Endothelial cell of umbilical vein (primary cell): ENCODE measurements around the gene GXYLT2. TPM values are rescaled to one million over a fixed set of nuclear protein-coding genes. Genes with fewer than 3 reads are reported as not detected.
A peak's percentile ranks its signal among the peaks of the same experiment; 100 is the strongest.

ENCODE experiments used
- BruUV-seq: library from RNA; stranded (reverse); fragments of 400-500 nt; replicated peaks from 2 replicates; lab custom pipeline; 2021; lab: Mats Ljungman, UMichigan
- CTCF ChIA-PET: fragments of 300-600, 350-600 bp; sonication (Branson Sonifier 250); formaldehyde crosslinking; loops from one replicate; lab custom pipeline; 2021; ENCODE audit warnings: antibody characterized with exemption, inconsistent platforms; lab: Charles Lee
- POLR2A ChIA-PET: fragments of 300-600, 350-600 bp; sonication (Branson Sonifier 250); formaldehyde crosslinking; loops from one replicate; lab custom pipeline; 2021; ENCODE audit warnings: antibody characterized with exemption, inconsistent platforms; lab: Charles Lee
- DNase-seq: peaks from one replicate; pipeline ENCODE4 v3.0.0-alpha.2; 2011; ENCODE audit warnings: low read depth, low spot score
- FAIRE-seq: peaks from 2 replicates; lab custom pipeline; 2011; peaks lifted over from hg19 to GRCh38; lab: Jason Lieb, UNC
- H2AFZ ChIP-seq: 2 replicates; pipeline ENCODE4 v1.6.0; 2012; ENCODE audit warnings: low read depth, low read length, control low read depth, inconsistent platforms
- H3K27ac ChIP-seq: 2 replicates; pipeline ENCODE4 v1.5.1; 2011; ENCODE audit warnings: low read depth, mild to moderate bottlenecking, control low read depth, low read length, moderate library complexity; ENCODE audit not compliant: insufficient read depth
- H3K27me3 ChIP-seq, 2 experiments: 2 replicates each; pipeline versions ENCODE4 v1.6.0 to v1.6.1; 2011; ENCODE audit warnings: low read length in 2 of 2, mixed read lengths in 1 of 2; ENCODE audit not compliant: control insufficient read depth in 2 of 2, insufficient read depth in 2 of 2
- H3K36me3 ChIP-seq, 2 experiments: 2 replicates in 1 of 2; 3 replicates in 1 of 2; pipeline ENCODE4 v1.5.1; 2011; ENCODE audit warnings: low read length in 2 of 2, mild to moderate bottlenecking in 1 of 2, moderate library complexity in 1 of 2; ENCODE audit not compliant: control insufficient read depth in 2 of 2, insufficient read depth in 2 of 2; ENCODE audit errors: extremely low read depth in 1 of 2
- H3K4me1 ChIP-seq: 3 replicates; pipeline ENCODE4 v1.5.1; 2011; ENCODE audit warnings: mild to moderate bottlenecking, low read length; ENCODE audit not compliant: control insufficient read depth, insufficient read depth; ENCODE audit errors: extremely low read depth
- H3K4me2 ChIP-seq: 2 replicates; pipeline ENCODE4 v1.6.1; 2011; ENCODE audit warnings: low read length, control low read depth, mixed read lengths; ENCODE audit not compliant: insufficient read depth
- H3K4me3 ChIP-seq, 3 experiments: fragments of 200-600 bp in 1 of 3; sonication (generic), shearing (Covaris generic) in 1 of 3; replicated peaks in 1 of 3; 2 replicates each; pipeline ENCODE4 v1.5.1; 2011 to 2016; ENCODE audit warnings: control low read depth in 3 of 3, low read length in 3 of 3, mild to moderate bottlenecking in 2 of 3, inconsistent platforms in 1 of 3, low read depth in 1 of 3, moderate library complexity in 1 of 3; ENCODE audit not compliant: insufficient read depth in 1 of 3
- H3K79me2 ChIP-seq: 2 replicates; pipeline ENCODE4 v1.6.0; 2012; ENCODE audit warnings: low read length, inconsistent platforms; ENCODE audit not compliant: control insufficient read depth, insufficient read depth
- H3K9ac ChIP-seq: replicated peaks from 2 replicates; pipeline ENCODE3; 2011; ENCODE audit warnings: low read length, control low read depth; ENCODE audit not compliant: insufficient read depth; ENCODE audit errors: extremely low read depth
- H3K9me1 ChIP-seq: replicated peaks from 3 replicates; pipeline ENCODE4 v1.6.0; 2011; ENCODE audit warnings: mild to moderate bottlenecking, low read length; ENCODE audit not compliant: control insufficient read depth, insufficient read depth; ENCODE audit errors: extremely low read depth
- H3K9me3 ChIP-seq: replicated peaks from 2 replicates; pipeline ENCODE4 v1.5.1; 2012; ENCODE audit warnings: low read length, inconsistent platforms; ENCODE audit not compliant: control insufficient read depth, insufficient read depth
- H4K20me1 ChIP-seq: replicated peaks from 2 replicates; pipeline ENCODE3; 2011; ENCODE audit warnings: mild to moderate bottlenecking, low read length; ENCODE audit not compliant: control insufficient read depth, insufficient read depth; ENCODE audit errors: extremely low read depth
- CTCF ChIP-seq, 2 donors: IDR thresholded peaks; 1 replicate in 1 of 2; 2 replicates in 1 of 2; pipeline ENCODE4 v1.5.1; 2011; ENCODE audit warnings: low read length in 2 of 2, mild to moderate bottlenecking in 2 of 2, moderate library complexity in 2 of 2, control low read depth in 1 of 2, inconsistent platforms in 1 of 2, low read depth in 1 of 2; ENCODE audit not compliant: insufficient read depth in 1 of 2; ENCODE audit errors: extremely low read depth in 1 of 2
- EZH2 ChIP-seq: IDR thresholded peaks from 2 replicates; pipeline ENCODE4 v1.6.1; 2012; ENCODE audit warnings: borderline replicate concordance, low read depth, mild to moderate bottlenecking, moderate library complexity, low read length, inconsistent platforms; ENCODE audit not compliant: severe bottlenecking
- FOS ChIP-seq: IDR thresholded peaks from 2 replicates; pipeline ENCODE4 v1.6.1; 2011; ENCODE audit warnings: mild to moderate bottlenecking, low read length, moderate library complexity, borderline replicate concordance; ENCODE audit not compliant: insufficient read depth
- GATA2 ChIP-seq: IDR thresholded peaks from 2 replicates; pipeline ENCODE4 v1.7.0; 2011; ENCODE audit warnings: low read depth, mild to moderate bottlenecking, moderate library complexity, mixed read lengths, low read length; ENCODE audit not compliant: insufficient read length, insufficient read depth
- JUN ChIP-seq: IDR thresholded peaks from 2 replicates; pipeline ENCODE4 v1.6.1; 2011; ENCODE audit warnings: borderline replicate concordance, low read depth; ENCODE audit not compliant: insufficient read length, insufficient read depth
- MAX ChIP-seq: IDR thresholded peaks from 2 replicates; pipeline ENCODE4 v1.6.1; 2011; ENCODE audit not compliant: insufficient read depth, insufficient read length
- MYC ChIP-seq: IDR thresholded peaks from one replicate; pipeline ENCODE4 v1.6.1; 2011; ENCODE audit warnings: mild to moderate bottlenecking, low read depth, low read length
- POLR2A ChIP-seq: IDR thresholded peaks from 2 replicates; pipeline ENCODE4 v1.6.1; 2012; ENCODE audit warnings: low read depth, mild to moderate bottlenecking, control low read depth, low read length
- POLR2AphosphoS5 ChIP-seq: IDR thresholded peaks from 2 replicates; pipeline ENCODE4 v1.6.1; 2012; ENCODE audit warnings: low read depth, mild to moderate bottlenecking, control low read depth, low read length, moderate library complexity; ENCODE audit not compliant: insufficient read depth
- dilution Hi-C: fragments of 300-500 bp; cut with MboI; formaldehyde crosslinking; loops from one replicate; pipeline ENCODE4 v1.15.0; 2019; ENCODE audit warnings: low sequenced_read_pairs; ENCODE audit not compliant: extremely low pct_ligation_motif_present
- intact Hi-C: fragments of 100-400 bp; cut with micrococcal nuclease; formaldehyde crosslinking; loops from one replicate; pipeline ENCODE4 v1.10.0; 2022
- polyA plus RNA-seq, 4 experiments: library from polyadenylated mRNA; depleted of rRNA in 3 of 4; stranded (reverse) in 3 of 4; unstranded in 1 of 4; fragments of >200 nt; gene quantifications; 2 replicates each; pipeline versions ENCODE4 v1.2.1 to v1.2.3, GENCODE V29; 2011 to 2012; ENCODE audit warnings: missing spikeins in 1 of 4
- total RNA-seq: library from RNA; stranded (reverse); gene quantifications from 2 replicates; pipeline ENCODE4 v1.2.3, GENCODE V29; 2021

The GXYLT2 gene
- total and polyA plus RNA-seq, 2 donors (not counting 3 experiments of a cell fraction or from before 2014, with no cell fraction given), result 0.07 to 0.24 TPM

- BruUV-seq, result no TSS peak
- no peak for FAIRE-seq
- dilution Hi-C loops, result no loop called here
- Histone ChIP-seq H3K27me3 (peaks cover 1 to 2% of the 10 kb centered on the region in 2 experiments), H3K36me3 (no peaks in the 10 kb centered on the region), H3K9me3 (no peaks in the 10 kb centered on the region), H3K9me1 (no peaks in the 10 kb centered on the region), H4K20me1 (no peaks in the 10 kb centered on the region), H3K9ac (no peak overlapping the region), H3K4me2 (no peak overlapping the region), H3K4me3 (no peak overlapping the region), H3K79me2 (no peaks in the 10 kb centered on the region), H3K27ac (no peak overlapping the region), H2AFZ (no peak overlapping the region), H3K4me1 (no peaks in the 10 kb centered on the region)
- DNase-seq, result peak; percentile 24
- TF ChIP-seq MAX (no peak), POLR2AphosphoS5 (no peak), FOS (no peak), MYC (no peak), POLR2A (no peak), CTCF (IDR thresholded peaks at IDR 0.05; ENCODE audit: extremely low read depth in 1 of 2, insufficient read depth in 1 of 2, low read depth in 1 of 2, low read length in 2 of 2) (no peak), EZH2 (no peak), JUN (no peak), GATA2 (no peak)
- ChIA-PET CTCF (no interaction called here), POLR2A (no interaction called here)
- intact Hi-C loops, result no loop called here
Measured at GRCh38 chr3:72973031-72973723, 85.3 kb downstream of the GXYLT2 start.
